NCI-H446 treated with DMSO at 0.1 percent for 48 hours (cell line): Measurements from ENCODE around the gene TDP2.
"Not testable (repeated sequence)": the region's sequence is repeated elsewhere in the genome, so short reads cannot be mapped to it uniquely, and the experiment has no call there.

Experiments
- DNase-seq: peaks from one replicate; lab custom pipeline; 2025; lab: John Stamatoyannopoulos, UW

The TDP2 gene

DNA sequence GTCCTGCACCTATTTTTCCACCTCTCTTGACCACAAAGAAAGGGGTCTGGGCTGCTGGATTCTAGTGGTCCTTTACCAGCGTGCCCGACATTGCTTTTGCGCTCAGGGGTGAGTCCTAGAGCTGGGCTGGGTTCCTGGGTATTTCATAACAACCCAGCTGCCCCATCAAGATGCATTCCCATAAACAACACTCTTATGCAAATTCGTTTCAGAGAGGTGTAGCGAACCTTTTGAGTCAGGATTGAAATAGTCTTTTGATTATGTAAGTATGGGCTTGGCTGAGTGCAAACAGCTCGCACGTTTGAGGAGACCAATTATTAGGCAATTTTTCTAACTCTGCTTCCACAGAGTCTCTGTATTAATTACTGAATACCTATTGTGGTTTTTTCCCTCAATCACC lies 13.9 kb upstream of the TDP2 start:
- no peak for DNase-seq

DNA sequence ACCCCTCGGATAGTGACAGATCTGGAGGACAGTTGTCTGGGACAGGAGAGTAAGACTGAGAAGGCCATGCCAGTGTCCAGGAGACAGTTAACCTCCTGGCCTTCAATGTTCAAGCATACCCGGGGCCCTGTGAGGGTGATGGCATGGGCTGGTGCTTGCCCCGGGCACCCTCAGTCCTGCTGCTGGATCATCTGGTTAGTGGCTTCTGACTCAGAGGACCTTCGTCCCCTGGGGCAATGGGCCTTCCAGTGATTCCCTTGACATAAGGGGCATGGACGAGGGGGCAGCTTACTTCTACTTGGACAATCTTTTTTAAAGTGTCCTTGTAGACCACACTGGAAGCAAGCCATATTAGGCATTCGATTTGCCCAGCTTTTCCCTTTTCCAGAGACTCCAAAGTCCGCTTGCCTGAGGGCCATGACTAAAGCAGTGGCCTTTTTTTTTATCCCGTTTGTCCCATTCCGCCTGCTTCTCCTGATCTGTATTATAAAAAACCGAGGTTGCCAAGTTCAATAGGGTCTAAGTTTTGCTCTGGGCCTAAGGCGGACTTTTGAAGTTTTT lies 12.2 kb upstream of the TDP2 start:
- not testable (repeated sequence) for DNase-seq

DNA sequence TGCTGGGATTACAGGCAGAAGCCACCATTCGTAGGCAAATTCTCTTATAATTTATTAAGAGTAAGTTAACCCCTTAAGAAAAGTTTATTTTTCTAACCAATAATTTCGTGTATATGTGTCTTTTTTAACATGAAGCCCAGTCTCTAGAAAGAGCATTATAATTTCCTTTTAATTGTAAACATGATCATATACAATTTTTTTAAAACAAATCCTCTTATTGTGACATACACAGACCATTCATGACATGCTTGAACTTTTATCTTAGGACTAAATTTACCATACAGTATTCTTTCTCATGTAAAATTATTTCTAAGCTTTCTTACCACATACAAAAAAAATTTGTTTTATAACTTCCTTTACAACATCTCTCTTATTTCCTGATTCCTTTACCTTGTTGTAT lies 6.9 kb upstream of the TDP2 start:
- DNase-seq = no peak

DNA sequence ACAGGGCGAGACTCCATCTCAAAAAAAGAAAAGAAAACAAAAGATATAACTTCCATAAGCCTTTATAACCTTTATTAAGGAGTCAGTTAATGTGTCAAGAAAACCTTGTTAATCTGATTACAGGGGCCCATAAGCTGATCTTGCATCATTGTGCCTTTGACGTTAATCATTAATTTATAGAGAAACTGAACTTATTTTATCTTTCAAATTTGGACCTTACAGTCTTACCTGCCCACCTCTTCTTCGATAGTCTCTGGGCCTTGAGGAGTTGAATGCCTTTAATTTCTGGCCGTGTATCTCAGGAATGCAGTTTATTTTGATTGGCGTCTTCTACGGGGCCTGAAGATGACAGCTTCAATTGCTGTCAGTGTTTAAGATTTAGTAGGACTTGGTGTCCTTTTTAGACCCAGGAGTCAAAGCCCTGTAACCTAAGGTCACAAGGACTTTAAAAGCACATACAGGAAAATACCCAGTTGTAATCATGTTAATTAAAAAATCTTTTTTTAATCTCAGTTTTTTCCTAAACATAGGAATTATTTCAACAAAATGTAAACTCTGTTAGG lies 6.0 kb upstream of the TDP2 start:
- DNase-seq = no peak

DNA sequence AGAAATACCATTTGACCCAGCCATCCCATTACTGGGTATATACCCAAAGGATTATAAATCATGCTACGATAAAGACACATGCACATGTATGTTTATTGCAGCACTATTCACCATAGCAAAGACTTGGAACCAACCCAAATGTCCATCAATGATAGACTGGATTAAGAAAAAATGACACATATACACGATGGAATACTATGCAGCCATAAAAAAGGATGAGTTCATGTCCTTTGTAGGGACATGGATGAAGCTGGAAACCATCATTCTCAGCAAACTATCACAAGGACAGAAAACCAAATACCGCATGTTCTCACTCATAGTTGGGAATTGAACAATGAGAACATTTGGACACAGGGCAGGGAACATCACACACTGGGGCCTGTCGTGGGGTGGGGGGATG lies 4.4 kb upstream of the TDP2 start:
- not testable (repeated sequence) for DNase-seq

DNA sequence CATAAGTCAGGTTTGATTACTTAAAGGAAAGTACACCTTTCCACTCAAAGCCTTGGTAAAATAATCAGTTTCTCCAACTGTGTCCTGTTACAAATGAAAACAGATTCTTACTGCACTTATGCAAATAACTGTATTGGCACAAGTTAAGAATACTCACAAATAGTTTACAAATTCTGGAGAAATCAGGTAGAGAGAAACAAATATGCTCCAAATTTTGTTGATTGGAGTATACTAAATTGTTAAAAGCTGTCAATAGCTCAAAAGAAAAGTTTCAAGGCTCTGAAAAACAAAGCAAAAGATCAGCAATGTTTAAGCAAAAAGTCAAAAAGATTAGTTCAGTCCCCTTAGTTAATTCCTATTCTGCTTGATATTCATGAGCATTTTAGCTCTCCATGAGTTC lies 3.8 kb upstream of the TDP2 start:
- DNase-seq = not testable (repeated sequence)

DNA sequence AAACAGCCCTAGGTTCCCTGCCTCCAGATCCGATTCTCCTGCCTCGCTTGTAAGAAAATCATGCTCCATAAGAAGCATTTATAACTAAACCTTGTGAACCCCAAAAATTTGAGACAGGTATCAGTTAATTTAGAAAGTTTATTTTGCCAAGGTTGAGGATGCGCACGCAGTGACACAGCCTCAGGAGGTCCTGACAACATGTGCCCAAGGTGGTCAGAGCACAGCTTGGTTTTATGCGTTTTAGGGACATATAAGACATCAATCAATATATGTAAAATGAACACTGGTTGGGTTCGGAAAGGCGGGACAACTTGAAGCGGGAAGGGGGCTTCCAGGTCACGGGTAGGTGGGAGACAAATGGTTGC lies 2.3 kb upstream of the TDP2 start:
- DNase-seq = no peak

DNA sequence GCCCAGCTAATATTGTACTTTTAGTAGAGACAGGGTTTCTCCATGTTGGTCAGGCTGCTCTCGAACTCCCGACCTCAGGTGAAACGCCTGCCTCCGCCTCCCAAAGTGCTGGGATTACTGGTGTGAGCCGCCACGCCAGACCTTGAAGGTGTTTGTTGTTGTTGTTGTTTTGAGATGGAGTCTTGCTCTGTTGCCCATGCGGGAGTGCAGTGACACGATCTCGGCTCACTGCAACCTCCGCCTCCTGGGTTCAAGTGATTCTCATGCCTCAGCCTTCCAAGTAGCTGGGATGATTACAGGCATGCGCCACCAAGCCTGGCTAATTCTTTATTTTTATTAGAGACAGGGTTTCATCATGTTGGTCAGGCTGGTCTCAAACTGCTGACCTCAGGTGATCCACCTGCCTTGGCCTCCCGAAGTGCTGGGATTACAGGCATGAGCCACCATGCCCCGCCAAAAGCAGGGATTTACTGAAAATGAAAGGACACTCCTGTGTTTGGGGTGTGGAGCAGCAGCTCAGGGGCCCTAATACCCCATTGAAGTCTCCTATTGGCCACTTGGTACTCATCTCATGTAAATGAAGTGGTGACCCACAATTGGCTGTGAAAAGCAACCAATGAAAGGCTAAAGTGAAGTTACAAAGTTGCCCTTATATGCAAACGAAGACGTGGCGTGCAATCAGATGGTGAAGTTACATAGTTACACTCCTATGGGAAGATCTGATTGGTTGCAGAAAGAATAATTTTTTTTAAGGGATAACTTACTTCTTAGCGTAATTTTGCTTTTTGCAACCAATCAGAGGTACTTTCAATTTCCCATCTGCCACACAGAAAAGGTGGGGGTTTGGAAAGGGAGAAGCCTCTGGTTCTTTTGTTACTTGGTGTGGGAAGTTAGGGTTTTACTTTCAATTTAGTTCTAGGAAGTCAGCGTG lies 1.6 kb upstream of the TDP2 start:
- DNase-seq = not testable (repeated sequence)

DNA sequence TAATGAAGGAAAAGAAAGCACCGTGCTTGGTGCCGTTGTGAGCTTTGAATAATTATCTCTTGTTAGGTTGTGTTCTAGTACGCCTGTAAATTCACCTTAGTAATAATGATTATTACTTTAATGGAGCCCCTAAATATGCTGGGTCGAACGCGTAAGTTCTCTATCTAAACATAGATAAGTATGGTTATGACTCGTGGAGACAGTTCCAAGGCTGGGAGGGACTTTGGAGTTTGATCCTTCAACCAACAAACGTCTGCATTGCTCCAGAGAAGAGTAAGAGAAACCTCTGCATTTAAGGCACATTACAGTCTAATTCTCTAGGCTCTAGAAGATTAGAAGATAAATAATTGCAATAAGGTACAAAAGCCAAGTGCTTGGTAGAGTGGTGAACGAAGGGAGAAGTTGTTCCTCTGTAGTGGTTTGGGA lies 692 bp upstream of the TDP2 start:
- DNase-seq = no peak

DNA sequence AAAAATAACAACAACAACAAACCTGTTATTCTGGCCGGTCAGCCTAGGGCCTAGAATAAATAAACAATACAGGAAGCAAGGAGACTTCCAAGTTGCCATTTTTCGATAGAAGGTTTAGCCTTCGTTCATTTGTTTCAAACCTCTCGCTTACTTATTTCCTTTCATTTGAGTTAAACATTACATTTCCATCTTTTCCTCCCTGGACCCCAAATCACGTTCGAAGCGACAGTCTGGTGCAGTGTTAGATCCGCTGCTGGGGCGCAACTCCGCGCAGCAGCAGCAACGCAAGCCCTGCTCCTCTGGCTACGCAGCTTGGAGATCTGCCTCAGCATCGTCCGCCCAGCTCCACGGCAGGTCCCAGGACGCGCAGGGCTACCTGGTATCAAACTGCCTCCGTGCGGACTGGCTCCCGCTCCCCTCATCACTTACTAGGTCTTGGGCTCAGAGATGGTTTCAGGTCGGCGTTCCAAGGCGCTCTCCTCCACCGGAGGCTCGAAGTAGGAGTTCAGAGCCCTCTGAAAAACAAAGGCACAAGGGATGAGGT lies 530 bp downstream of the TDP2 start:
- no peak for DNase-seq

DNA sequence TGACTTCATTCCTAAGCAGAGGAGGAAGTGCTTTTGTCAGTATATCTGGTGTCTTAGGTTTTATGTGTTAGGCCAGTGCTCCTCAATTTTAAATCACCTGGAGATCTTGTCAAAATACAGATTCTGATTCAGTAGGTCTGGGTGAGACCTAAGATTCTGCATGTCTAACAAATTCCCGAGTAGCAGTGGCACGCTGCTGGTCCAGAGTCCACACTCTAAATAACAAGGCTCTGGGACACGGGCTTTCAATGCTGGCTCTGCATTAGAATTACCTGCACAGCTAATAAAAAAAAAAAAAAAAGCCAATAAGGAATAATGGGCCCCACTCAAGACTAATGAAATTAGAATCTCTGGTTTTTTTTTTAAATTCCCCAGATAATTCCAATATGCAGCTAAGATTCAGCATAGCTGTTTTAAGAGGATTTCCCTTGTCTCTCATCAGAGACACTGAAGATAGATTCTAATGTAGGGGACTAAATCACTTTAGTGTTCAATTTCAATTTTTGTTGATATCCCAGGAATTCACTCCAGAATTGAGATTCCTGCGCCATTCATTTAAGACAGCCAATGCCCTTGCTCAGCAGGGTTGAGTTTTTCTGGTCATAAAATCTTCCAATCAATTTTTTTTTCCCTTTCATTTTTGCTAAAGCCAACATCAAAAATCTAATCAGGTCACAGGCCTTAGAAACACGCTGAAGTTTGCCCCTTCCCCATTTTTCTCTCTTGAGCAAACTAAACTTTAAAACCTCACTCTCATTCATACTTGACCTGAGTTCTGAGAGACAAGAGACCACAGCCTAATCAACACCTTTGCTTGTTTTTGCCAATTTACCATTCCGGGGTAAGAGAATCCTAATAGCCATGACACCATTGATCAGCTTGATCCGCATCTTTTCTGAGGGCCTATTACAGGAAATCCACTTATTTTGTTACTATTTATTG lies 2.4 kb downstream of the TDP2 start:
- DNase-seq = no peak

DNA sequence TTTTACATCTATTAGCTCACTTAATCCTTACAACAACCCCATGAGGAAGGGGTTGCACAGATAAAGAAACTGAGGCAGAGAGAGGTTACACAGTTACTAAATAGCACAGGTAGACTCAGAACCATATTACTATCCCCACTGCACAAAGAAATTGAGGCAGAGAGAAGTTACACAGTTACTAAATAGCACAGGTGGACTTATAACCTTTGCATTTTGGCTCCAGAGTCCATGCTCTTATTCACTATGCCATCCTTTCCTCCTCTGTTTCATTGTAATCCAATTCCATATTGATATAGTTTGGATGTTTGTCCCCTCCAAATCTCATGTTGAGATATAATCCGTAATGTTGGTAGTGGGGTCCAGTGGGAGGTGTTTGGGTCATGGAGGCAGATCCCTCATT lies 3.5 kb downstream of the TDP2 start:
- no peak for DNase-seq

DNA sequence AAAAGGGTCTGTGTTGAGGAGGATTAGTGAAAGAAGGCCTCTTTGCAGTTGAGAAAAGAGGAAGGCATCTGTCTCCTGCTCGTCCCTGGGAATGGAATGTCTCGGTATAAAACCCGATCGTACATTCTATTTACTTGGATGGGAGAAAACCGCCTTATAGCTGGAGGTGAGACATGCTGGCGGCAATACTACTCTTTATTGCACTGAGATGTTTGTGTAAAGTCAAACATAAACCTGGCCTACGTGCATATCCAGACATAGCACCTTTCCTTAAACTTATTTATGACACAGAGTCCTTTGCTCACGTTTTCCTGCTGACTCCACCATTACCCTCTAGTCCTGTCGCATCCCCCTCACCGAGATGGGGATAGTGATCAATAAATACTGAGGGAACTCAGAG lies 4.5 kb downstream of the TDP2 start:
- no peak for DNase-seq

DNA sequence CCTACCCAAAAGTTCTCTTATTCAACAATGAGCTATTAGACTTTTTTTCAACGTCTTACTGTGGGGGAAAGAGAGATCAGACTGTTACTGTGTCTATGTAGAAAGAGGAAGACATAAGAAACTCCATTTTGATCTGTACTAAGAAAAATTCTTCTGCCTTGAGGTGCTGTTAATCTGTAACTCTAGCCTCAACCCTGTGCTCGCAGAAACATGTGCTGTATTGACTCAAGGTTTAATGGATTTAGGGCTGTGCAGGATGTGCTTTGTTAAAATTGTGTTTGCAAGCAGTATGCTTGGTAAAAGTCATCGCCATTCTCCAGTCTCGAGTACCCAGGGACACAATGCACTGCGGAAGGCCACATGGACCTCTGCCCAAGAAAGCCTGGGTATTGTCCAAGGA lies 4.9 kb downstream of the TDP2 start:
- DNase-seq = not testable (repeated sequence)

DNA sequence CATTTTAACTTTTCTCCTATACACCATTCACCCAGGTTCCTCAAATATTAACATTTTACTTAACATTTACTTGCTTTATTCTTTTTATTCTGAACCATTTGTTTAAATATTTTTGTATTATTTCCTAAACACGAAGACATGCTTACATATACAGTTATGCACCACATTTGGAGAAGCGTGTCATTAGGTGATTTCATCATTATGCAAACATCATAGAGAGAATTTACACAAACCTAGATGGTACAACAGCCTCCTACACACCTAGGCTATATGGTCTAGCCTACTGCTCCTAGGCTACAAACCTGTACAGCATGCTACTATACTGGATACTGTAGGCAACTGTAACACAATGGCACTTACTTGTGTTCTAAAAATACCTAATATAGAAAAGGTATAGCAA lies 6.6 kb downstream of the TDP2 start:
- no peak for DNase-seq

DNA sequence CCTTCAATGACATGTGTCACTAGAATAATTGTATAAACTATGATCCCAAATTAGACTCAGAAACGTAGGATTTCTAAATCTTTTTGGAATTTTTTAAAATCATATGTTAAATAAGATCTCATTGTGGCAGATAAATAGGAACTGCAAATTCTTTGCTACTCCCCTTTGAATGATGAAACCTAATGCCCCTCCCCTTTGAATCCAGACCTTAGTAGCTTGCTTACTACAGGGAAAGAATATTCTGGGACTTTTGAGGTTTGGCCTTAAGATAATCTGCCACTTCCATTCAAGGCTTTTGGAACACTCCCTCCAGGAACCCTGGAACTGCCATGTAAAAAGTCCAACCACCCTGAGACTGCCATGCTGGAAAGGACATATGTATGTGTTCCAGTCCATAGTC lies 7.1 kb downstream of the TDP2 start:
- no peak for DNase-seq

DNA sequence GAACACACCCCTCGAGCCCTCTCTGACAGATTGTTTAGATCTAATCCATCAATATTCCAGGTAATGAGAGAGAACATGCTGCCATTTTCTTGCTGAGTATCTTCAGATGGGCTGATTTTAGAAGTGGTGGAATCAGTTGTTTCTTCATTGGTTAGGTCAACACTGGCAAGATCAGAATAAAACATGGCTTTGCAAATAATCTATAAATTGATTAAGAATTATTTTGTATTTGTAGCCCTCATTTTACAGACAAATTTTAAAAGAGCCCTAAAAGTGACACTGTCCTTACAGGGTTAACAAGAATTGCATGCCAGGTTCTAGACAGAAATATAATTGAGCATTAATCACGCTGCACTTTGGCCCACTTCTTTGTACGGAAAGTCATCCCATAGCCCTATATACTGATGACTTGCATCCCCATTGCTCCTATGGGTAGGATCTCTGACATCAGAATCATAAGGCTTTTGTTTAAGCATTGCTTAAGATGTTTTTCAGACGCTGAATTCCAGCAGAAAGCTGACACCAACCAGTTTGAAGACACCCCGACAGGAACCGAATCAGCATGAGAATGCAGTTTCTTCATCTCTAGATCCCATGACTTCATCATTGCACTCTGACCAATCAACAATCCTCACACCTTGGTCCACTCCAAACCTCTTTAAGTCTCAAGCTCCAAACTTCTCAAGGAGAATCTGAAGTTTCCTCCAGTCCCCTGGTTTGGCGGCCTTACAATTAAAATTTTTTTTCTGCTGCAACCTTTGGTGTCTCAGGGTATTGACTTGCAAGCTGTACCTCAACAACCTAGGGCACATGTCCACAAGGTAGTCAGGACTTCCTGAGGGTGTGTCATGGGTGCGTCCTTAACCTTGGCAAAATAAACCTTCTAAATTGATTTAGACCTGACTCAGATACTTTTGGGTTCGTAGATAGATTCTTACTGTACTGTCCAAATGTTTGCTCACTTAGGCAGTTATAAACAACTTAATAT lies 7.8 kb downstream of the TDP2 start:
- DNase-seq = no peak

DNA sequence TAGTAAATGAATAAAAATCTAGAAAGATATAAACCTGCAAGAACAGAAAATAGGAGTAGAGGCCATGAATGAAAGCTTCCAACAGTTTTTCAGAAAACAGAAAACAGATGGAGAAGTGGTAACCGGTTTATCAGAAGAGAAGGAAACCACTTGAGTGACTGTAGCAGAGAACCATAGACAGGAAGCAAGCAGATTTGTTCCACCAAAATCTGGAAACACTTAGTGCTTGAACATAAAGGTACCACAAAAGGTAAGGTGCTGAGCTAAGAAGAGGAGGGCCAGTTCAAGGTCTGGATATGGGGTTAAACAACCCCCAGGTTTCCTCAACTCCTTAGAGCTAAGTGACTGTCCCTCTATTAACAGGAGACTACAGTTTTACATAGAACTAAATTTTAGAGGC lies 11.5 kb downstream of the TDP2 start:
- DNase-seq = no peak

DNA sequence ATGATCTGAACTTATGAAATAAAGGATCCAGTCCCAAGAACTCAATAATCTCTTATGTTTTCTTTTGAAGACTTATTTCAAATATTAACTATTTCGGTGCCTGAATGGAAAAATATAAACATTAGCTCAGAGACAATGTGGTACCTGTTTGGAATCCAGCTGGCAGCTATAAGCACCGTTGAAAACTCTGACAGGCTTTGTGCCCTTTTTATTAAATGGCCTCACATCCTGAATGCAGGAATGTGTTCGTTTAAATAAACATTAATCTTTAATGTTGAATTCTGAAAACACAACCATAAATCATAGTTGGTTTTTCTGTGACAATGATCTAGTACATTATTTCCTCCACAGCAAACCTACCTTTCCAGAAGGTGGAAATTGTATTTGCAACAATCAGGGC lies 16.3 kb downstream of the TDP2 start:
- DNase-seq = no peak

DNA sequence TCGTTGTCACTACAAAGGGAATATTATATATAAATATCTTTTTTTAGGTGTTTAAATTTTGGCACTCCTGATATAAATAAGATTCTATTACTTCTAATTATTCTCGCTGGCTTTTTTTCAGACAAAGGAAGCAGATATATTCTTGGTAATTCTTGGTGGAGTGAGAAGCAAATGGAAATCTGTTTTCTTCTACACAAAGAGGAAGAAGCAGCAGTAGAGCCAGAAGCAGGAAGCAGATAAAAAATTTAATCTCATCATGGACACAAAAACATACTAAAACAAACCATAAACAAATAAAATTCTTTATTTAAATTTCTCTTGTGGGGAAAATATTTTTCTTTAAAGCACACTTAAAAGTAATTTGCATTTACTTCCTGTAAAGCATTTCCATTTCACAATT lies 17.0 kb downstream of the TDP2 start:
- DNase-seq = no peak

DNA sequence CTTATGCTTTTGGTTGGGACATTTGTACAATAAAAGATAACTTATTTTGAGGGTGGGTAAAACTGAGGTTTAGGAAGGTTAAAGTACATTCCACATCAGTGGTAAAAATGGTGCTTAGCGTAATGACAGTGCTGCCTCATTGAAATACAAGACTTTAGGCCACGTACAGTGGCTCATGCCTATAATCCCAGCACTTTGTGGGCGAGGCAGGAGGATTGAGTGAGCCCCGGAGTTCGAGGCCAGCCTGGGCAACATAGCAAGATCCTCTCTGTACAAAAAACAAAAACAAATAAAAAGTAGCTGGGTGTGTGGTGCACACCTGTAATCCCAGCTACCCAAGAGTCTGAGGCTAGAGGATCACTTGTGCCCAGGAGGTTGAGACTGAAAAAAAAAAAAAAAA lies 18.4 kb downstream of the TDP2 start:
- DNase-seq = no peak
